IPS DF 6.9 (cell line): ENCODE results near the gene CLIP1.
"Not testable (repeated sequence)": the region's sequence is repeated elsewhere in the genome, so short reads cannot be mapped to it uniquely, and the experiment has no call there.

Experiments
- DNase-seq: peaks from one replicate; pipeline ENCODE4 v3.0.0-alpha.2; 2013; ENCODE audit warnings: low read depth, low spot score
- H3K27ac ChIP-seq: one replicate; pipeline ENCODE4 v1.5.1; 2013; ENCODE audit warnings: low read length, control low read depth
- H3K27me3 ChIP-seq: 2 replicates; pipeline ENCODE4 v1.6.1; 2013; ENCODE audit warnings: mild to moderate bottlenecking, low read length; ENCODE audit not compliant: control insufficient read depth, insufficient read depth
- H3K36me3 ChIP-seq: 2 replicates; pipeline ENCODE4 v1.6.1; 2013; ENCODE audit warnings: low read length; ENCODE audit not compliant: control insufficient read depth, insufficient read depth
- H3K4me1 ChIP-seq: 2 replicates; pipeline ENCODE4 v1.6.1; 2013; ENCODE audit warnings: low read length; ENCODE audit not compliant: control insufficient read depth, insufficient read depth
- H3K4me3 ChIP-seq: 2 replicates; pipeline ENCODE4 v1.5.1; 2013; ENCODE audit warnings: mild to moderate bottlenecking, low read length
- H3K9me3 ChIP-seq: 2 replicates; pipeline ENCODE4 v1.6.1; 2013; ENCODE audit warnings: low read length, inconsistent platforms; ENCODE audit not compliant: control insufficient read depth, insufficient read depth
- WGBS: extraction: QIAGEN DNeasy Blood & Tissue Kit; methylation state at CpG from one replicate; pipeline ENCODE4 v1.1.7; 2013; ENCODE audit warnings: mixed read lengths, missing lambda C conversion rate; ENCODE audit not compliant: insufficient read length, insufficient coverage; 5-methylcytosine and 5-hydroxymethylcytosine counted together

Gene CLIP1

DNA sequence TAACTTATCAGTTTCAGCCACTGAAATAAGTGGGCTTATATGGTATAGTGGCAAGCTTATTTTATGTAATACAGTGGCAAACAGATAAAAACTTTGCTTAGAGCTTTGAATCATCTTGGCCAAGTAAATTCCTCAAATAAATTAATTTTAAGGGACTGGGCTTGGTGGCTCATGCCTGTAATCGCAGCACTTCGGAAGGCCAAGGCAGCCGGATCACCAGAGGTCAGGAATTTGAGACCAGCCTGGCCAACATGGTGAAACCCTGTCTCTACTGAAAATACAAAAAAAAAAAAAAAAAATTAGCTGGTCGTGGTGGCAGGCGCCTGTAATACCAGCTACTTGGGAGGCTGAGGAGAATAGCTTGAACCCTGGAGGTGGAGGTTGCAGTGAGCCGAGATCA lies 24.5 kb downstream of the CLIP1 start:
- H3K36me3 ChIP-seq, H3K9me3 ChIP-seq, H3K4me1 ChIP-seq, H3K27ac ChIP-seq, H3K27me3 ChIP-seq, DNase-seq, H3K4me3 ChIP-seq: not testable (repeated sequence)
- no CpG with 5 or more reads among the region's 6 CpGs for WGBS

DNA sequence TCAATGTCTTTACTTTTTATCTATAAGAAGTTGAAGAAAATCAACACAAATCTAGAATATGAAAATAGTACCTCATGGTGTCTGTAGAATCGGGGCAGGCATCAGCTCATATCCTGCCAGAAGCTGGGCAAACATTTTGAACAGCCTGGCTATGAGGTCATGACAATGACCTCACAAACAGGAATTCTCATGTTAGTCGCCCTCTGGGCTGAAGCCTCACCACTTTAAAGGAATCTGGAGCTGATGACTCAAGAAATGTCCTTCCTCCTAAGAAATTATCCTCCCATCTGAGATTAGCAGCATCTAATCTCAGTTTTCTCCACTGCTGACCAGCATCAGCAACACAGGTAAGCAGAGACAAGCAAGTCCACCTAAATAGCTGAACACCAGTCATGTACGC lies 27.1 kb downstream of the CLIP1 start:
- no peaks in the 10 kb centered on the region for H3K27me3 ChIP-seq
- no CpG with 5 or more reads among the region's 3 CpGs for WGBS
- no peak for DNase-seq
- H3K27ac ChIP-seq, result no peak overlapping the region
- H3K4me3 ChIP-seq, result no peak overlapping the region
- H3K36me3 ChIP-seq, result no peaks in the 10 kb centered on the region
- peaks cover 2% of the 10 kb centered on the region; the same call in 1 of the 2 replicates for H3K4me1 ChIP-seq
- no peaks in the 10 kb centered on the region for H3K9me3 ChIP-seq

DNA sequence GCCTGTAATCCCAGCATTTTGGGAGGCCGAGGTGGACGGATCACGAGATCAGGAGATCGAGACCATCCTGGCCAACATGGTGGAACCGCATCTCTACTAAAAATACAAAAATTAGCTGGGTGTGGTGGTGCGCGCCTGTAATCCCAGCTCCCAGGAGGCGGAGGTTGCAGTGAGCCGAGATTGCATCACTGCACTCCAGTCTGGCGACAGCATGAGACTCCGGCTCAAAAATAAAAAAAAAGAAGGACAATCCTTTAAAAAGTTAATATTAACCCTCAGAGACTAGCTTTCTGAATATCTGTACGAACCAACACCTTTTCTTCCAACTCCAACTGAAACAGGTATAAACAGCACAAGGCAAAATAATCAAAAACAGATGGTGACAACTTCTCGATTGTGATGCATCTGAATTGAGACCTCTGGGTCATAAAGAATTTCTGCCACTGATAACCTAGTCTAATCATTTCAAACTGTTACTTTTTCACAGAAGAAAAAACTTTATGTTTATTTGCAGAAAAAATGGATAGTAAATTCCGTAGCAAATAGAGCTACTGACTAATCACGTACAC lies 27.8 kb downstream of the CLIP1 start:
- H3K27me3 ChIP-seq, result no peaks in the 10 kb centered on the region
- no peak for DNase-seq
- no peak overlapping the region for H3K27ac ChIP-seq
- H3K4me1 ChIP-seq, result no peaks in the 10 kb centered on the region
- no peak overlapping the region for H3K4me3 ChIP-seq
- H3K9me3 ChIP-seq, result no peaks in the 10 kb centered on the region
- WGBS, result no CpG with 5 or more reads among the region's 15 CpGs
- H3K36me3 ChIP-seq, result no peaks in the 10 kb centered on the region

DNA sequence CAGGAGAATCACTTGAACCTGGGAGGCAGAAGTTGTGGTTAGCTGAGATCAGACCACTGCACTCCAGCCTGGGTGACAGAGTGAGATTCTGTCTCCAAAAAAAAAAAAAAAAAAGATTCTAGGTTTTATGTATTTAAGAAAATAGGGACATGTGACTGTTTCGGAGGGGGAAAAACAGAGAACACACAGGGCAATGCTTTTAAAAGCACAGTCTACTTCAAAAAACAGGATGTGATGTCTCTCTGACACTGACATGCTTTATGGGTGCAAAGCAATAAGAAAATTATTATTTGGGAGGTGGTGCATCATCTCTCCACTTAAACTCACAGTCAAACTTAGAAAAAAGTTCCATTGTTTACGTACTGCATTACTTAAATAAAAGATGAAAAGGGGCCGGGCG lies 28.7 kb downstream of the CLIP1 start:
- Histone ChIP-seq H3K4me1 (no peaks in the 10 kb centered on the region), H3K4me3 (no peak overlapping the region), H3K27ac (no peak overlapping the region), H3K27me3 (no peaks in the 10 kb centered on the region), H3K9me3 (no peaks in the 10 kb centered on the region), H3K36me3 (no peaks in the 10 kb centered on the region)
- WGBS, result no CpG with 5 or more reads among the region's 4 CpGs
- DNase-seq, result no peak

DNA sequence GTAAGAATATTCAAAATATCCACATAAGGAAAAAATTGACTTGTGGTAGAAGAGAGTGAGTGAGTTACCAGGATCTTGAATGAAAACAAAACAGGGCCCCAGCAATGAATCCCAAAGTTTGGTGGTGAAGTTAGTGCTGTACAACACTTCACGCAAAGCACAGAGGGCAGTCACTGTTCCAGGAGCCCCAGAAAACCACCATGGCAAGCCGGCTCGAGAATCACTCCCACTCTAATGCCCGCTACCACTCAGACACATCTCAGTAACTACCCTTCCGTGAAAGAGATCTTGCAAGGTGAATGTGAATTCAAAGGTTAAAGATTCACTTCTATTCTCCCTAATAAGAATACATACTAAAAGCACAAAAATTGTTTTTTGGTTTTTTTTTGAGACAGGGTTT lies 30.1 kb downstream of the CLIP1 start:
- no peak for DNase-seq
- Histone ChIP-seq H3K36me3 (no peaks in the 10 kb centered on the region), H3K4me3 (no peak overlapping the region), H3K27me3 (no peaks in the 10 kb centered on the region), H3K9me3 (no peaks in the 10 kb centered on the region), H3K4me1 (no peaks in the 10 kb centered on the region), H3K27ac (no peak overlapping the region)
- no CpG with 5 or more reads among the region's 5 CpGs for WGBS

DNA sequence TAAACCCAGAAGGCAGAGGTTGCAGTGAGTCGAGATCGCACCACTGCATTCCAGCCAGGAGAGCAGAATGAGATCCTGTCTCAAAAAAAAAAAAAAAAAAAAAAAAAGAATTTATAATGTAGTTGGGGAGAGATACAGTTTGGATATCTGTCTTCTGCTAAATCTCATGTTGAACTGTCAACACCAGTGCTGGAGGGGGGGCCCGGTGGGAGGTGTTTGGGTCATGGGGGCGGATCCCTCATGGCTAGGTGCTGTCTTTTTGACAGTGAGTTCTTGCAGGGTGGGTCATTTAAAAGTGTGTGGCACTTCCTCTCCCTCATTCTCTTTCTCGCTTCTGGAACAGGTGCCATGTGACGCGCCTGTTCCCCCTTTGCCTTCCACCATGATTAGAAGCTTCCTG lies 32.8 kb downstream of the CLIP1 start:
- no CpG with 5 or more reads among the region's 7 CpGs for whole genome bisulfite sequencing
- H3K4me1 ChIP-seq, result 0 out of 2 replicates have a peak, but pooled peaks cover 2% of the 10 kb centered on the region

DNA sequence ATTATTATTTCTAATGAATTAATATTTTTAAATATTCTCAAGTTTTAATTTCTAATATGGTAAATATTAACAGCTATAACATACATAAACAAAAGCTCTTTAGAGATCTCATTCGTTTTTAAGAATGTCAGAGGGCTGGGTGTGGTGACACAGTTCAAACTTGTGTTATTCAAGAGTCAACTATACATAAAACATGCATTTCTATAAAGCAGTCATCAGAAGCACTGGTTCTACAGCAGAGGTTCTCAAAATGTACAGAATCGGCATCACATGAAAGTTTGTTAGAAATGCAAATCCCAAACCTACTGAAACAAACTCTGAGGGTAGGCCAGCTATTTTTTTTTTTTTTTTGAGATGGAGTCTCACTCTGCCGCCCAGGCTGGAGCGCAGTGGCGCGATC lies 34.6 kb downstream of the CLIP1 start:
- Histone ChIP-seq H3K4me1 (0 out of 2 replicates have a peak, but pooled peaks cover 2% of the 10 kb centered on the region), H3K36me3 (no peaks in the 10 kb centered on the region), H3K27ac (no peak overlapping the region), H3K4me3 (no peak overlapping the region), H3K9me3 (no peaks in the 10 kb centered on the region), H3K27me3 (no peaks in the 10 kb centered on the region)
- WGBS, result no CpG with 5 or more reads among the region's 6 CpGs
- no peak for DNase-seq

More for the DNA sequence above, 32.8 kb downstream of the CLIP1 start:
- Histone ChIP-seq H3K36me3 (no peaks in the 10 kb centered on the region), H3K27ac (no peak overlapping the region), H3K27me3 (no peaks in the 10 kb centered on the region), H3K9me3 (no peaks in the 10 kb centered on the region), H3K4me3 (no peak overlapping the region)
- DNase-seq, result no peak

DNA sequence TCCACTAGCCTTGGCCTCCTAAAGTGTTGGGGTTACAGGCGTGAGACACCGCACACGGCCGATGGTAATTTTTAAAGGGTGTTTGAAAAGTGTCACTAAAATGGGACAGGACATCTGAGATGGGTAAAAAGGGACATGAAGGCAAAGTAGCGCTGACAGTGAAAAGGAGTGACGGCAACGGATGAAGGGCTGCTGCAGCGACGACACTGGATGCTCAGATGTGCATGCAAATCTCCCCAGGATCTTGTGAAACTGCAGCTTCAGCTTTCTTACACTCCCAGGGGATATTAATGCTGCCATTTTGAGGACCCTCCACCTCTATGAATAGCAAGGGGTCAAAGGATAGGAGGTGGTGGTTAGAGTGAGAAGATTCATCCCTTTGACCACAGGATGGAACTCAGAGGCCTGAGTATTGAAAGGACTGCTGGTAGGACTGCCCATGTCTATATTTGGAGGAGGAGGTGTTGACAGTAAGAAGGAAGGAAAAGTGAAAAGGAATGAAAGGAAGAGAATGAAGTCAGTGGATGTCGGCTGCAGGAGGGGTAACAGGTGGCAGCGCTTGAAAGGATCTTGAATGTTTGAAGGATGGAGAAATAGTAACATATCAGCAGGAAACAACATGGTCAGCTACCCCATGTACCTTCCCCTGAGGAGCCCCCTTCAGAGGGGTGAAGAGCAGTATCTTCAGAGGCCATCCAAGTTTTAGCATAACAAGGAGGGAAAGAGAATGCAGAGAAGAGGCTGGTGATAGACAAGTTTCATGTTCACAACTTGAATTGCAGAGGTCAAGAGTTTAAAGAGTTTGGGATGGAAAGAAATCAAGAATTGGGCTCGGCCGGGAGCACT lies 37.1 kb downstream of the CLIP1 start:
- no peaks in the 10 kb centered on the region for H3K36me3 ChIP-seq
- H3K4me3 ChIP-seq, result no peak overlapping the region
- WGBS, result 100% methylated on average over 1 of the region's 13 CpGs
- no peaks in the 10 kb centered on the region for H3K9me3 ChIP-seq
- no peak for DNase-seq
- no peaks in the 10 kb centered on the region for H3K27me3 ChIP-seq
- no peak overlapping the region for H3K27ac ChIP-seq
- H3K4me1 ChIP-seq, result 0 out of 2 replicates have a peak, but pooled peaks cover 2% of the 10 kb centered on the region

DNA sequence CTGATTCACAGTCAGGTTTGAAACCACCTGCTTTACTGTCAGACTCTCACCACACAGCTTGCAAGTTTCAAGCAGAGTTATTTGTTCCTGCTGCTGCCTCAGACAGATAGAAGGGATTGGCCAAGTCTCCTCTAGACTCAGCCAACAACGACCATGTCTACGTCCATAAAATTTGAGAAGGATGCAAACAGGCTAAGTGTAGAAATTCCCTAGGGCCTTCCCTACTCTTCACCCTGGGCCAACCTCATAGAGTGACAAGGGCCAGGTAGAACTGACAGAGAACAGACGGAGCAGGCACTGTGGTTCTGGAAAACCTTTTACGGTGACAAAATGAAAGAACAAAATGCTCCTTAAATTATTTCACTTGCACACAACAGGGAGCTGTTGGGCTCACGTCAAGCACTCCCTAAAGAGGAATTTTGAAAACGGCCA lies 39.5 kb downstream of the CLIP1 start:
- Histone ChIP-seq H3K36me3 (no peaks in the 10 kb centered on the region), H3K4me3 (no peak overlapping the region), H3K4me1 (0 out of 2 replicates have a peak, but pooled peaks cover 2% of the 10 kb centered on the region), H3K9me3 (no peaks in the 10 kb centered on the region), H3K27ac (no peak overlapping the region), H3K27me3 (no peaks in the 10 kb centered on the region)
- WGBS, result no CpG with 5 or more reads among the region's 6 CpGs
- DNase-seq, result no peak

DNA sequence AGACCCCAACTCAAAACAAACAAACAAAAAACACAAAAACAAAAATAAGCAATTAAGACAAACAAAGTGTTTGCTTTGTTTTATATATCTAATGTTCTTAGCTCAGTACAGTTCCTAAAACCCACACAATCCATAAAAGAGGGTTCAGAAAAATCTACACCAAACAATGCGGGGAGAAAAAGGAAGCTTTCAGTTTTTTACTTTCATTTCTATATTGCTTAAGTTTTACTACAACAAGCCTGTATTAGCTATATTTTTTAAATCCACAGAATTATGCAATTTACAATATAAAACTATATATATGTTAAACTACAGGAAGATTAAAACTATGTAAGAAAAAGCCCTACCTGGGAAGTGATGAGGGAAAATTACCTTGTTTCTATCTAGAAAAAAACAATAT lies 41.4 kb downstream of the CLIP1 start:
- no CpG with 5 or more reads among the region's 1 CpG for WGBS
- no peak overlapping the region for H3K27ac ChIP-seq
- DNase-seq, result no peak
- H3K27me3 ChIP-seq, result no peaks in the 10 kb centered on the region
- H3K9me3 ChIP-seq, result no peaks in the 10 kb centered on the region
- H3K36me3 ChIP-seq, result 0 out of 2 replicates have a peak, but pooled peaks cover 3% of the 10 kb centered on the region
- 0 out of 2 replicates have a peak, but pooled peaks cover 2% of the 10 kb centered on the region for H3K4me1 ChIP-seq
- no peak overlapping the region for H3K4me3 ChIP-seq
